Measurements from ENCODE around the gene HAUS5. TPM values are rescaled to one million over a fixed set of nuclear protein-coding genes. Genes with fewer than 3 reads are reported as not detected.
A peak's percentile ranks its signal among the peaks of the same experiment; 100 is the strongest.

HAUS5 gene, protein sequence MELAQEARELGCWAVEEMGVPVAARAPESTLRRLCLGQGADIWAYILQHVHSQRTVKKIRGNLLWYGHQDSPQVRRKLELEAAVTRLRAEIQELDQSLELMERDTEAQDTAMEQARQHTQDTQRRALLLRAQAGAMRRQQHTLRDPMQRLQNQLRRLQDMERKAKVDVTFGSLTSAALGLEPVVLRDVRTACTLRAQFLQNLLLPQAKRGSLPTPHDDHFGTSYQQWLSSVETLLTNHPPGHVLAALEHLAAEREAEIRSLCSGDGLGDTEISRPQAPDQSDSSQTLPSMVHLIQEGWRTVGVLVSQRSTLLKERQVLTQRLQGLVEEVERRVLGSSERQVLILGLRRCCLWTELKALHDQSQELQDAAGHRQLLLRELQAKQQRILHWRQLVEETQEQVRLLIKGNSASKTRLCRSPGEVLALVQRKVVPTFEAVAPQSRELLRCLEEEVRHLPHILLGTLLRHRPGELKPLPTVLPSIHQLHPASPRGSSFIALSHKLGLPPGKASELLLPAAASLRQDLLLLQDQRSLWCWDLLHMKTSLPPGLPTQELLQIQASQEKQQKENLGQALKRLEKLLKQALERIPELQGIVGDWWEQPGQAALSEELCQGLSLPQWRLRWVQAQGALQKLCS
- total RNA-seq (2022) (35.3 and 38.0 TPM in 2 replicates), Bru-seq, nascent RNA (percentile 62 among the genes with signal in this experiment), BruChase-seq, experiment 1, labeled RNA remaining after a 6-hour chase (percentile 76 among the genes with signal in this experiment), BruChase-seq, experiment 2, labeled RNA remaining after a 2-hour chase (percentile 75 among the genes with signal in this experiment)
- long read RNA-seq, full-length matches to known transcripts = 20 of 37 reads
- long read RNA-seq, partial matches to known transcripts = 4 of 37 reads
- long read RNA-seq, other reads (novel, unspliced or antisense) = 13 of 37 reads

GRCh38 chr19:35612559-35613321 lies at the start of gene HAUS5:
Gene HAUS5 (plus strand): TSS chr19:35612735. CDS start chr19:35612795, 60 bp downstream.
- peak within 1 kb of the TSS; percentile 93 for H3K4me3 Mint-ChIP-seq (ENCODE audit: low read depth, unreplicated experiment)
- intact Hi-C loops (cut with micrococcal nuclease; ENCODE audit: unreplicated experiment) = no loop called here
- H3K27me3 Mint-ChIP-seq (ENCODE audit: unreplicated experiment) = no peaks in the 10 kb centered on the region
- H3K36me3 Mint-ChIP-seq (ENCODE audit: insufficient read depth, unreplicated experiment) = peaks cover 21% of the 10 kb centered on the region
- H3K9me3 Mint-ChIP-seq (ENCODE audit: low read depth, unreplicated experiment) = peaks cover 2% of the 10 kb centered on the region
- TSS peak; percentile 76 for BruUV-seq (replicated peaks)
- no peaks in the 10 kb centered on the region for H3K4me1 Mint-ChIP-seq (ENCODE audit: low read depth, unreplicated experiment)
- peak within 1 kb of the TSS; percentile 99 for H3K27ac Mint-ChIP-seq (ENCODE audit: unreplicated experiment)
- DNase-seq = peak; percentile 98
- no peak for TF ChIP-seq CTCF (IDR thresholded peaks at IDR 0.05; ENCODE audit: unreplicated experiment)
- CTCF ChIA-PET = interaction anchor here (0.5 to 1.3 kb wide), 5 partner anchors 31 to 102 kb away, joined by 3 to 5 read pairs (median 3); partner anchors contain the start of gene ATP4A

DNA sequence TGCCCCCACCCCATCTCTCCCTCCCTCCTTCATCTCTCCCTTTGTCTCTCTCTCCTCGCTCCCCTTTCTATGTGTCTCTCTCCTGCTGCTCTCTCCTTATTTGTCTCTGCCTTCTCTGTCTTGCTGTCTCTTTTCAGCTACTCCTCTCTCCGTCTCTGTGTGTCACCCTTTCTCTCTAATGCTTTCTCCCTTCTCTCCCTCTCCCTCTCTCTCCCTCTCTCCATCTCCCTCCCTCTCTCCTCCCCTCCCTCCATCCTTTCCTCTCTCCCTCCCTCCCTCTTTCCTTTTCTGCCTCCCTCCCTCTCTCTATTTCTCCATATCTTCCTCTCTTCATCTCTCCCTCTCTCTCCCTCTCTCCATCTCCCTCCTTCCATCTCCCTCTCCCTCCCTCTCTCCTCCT lies 49.8 kb upstream of the HAUS5 start:
- no peaks in the 10 kb centered on the region for H3K36me3 Mint-ChIP-seq (ENCODE audit: insufficient read depth, unreplicated experiment)
- no peak overlapping the region for H3K4me3 Mint-ChIP-seq (ENCODE audit: low read depth, unreplicated experiment)
- H3K4me1 Mint-ChIP-seq (ENCODE audit: low read depth, unreplicated experiment) = no peaks in the 10 kb centered on the region
- intact Hi-C loops (cut with micrococcal nuclease; ENCODE audit: unreplicated experiment) = no loop called here
- H3K27ac Mint-ChIP-seq (ENCODE audit: unreplicated experiment) = no peak overlapping the region
- TF ChIP-seq CTCF (IDR thresholded peaks at IDR 0.05; ENCODE audit: unreplicated experiment) = no peak
- H3K9me3 Mint-ChIP-seq (ENCODE audit: low read depth, unreplicated experiment) = no peaks in the 10 kb centered on the region
- CTCF ChIA-PET = interaction anchor here (0.8 kb wide), 2 partner anchors 8 to 50 kb away, joined by 3 read pairs; partner anchors contain the start of gene HAUS5
- BruUV-seq (replicated peaks) = no TSS peak
- no peak for DNase-seq
- peaks cover 78% of the 10 kb centered on the region for H3K27me3 Mint-ChIP-seq (ENCODE audit: unreplicated experiment)

GRCh38 chr19:35563207-35563829 lies 49.2 kb upstream of the HAUS5 start, which contains the start of gene ATP4A:
Gene ATP4A (minus strand): TSS chr19:35563658. CDS start chr19:35563629, 29 bp downstream.
- Mint-ChIP-seq H3K27ac (ENCODE audit: unreplicated experiment) (no peak within 1 kb of the TSS), H3K9me3 (ENCODE audit: low read depth, unreplicated experiment) (no peaks in the 10 kb centered on the region), H3K27me3 (ENCODE audit: unreplicated experiment) (peaks cover 83% of the 10 kb centered on the region), H3K4me3 (ENCODE audit: low read depth, unreplicated experiment) (no peak within 1 kb of the TSS), H3K4me1 (ENCODE audit: low read depth, unreplicated experiment) (no peaks in the 10 kb centered on the region), H3K36me3 (ENCODE audit: insufficient read depth, unreplicated experiment) (no peaks in the 10 kb centered on the region)
- TF ChIP-seq CTCF (IDR thresholded peaks at IDR 0.05; ENCODE audit: unreplicated experiment) = no peak
- intact Hi-C loops (cut with micrococcal nuclease; ENCODE audit: unreplicated experiment) = no loop called here
- CTCF ChIA-PET = interaction anchor here (0.8 kb wide), 2 partner anchors 8 to 49 kb away, joined by 3 read pairs; partner anchors contain the start of gene HAUS5
- no TSS peak for BruUV-seq (replicated peaks)
- no peak for DNase-seq

All from Calu3 (cell line).